Common myeloid progenitor, CD34-positive (primary cell): Measurements from ENCODE around the gene CLPTM1L.
"Not testable (repeated sequence)": the region's sequence is repeated elsewhere in the genome, so short reads cannot be mapped to it uniquely, and the experiment has no call there.

ENCODE experiments used
- CTCF ChIA-PET: fragments of 350-600 bp; sonication (Branson Sonifier 250); formaldehyde crosslinking; loops from one replicate; lab custom pipeline; 2021; ENCODE audit warnings: antibody characterized with exemption; lab: Charles Lee
- POLR2A ChIA-PET: fragments of 350-600 bp; sonication (Branson Sonifier 250); formaldehyde crosslinking; loops from one replicate; lab custom pipeline; 2021; ENCODE audit warnings: antibody characterized with exemption; lab: Charles Lee
- DNase-seq, 3 donors: peaks; one replicate each; pipeline versions ENCODE4 v3.0.0 to v3.0.0-alpha.2; 2013
- H3K27ac ChIP-seq, 2 experiments: 1 replicate in 1 of 2; 2 replicates in 1 of 2; pipeline ENCODE4 v1.7.0; 2013; ENCODE audit warnings: inconsistent platforms in 2 of 2, low read length in 2 of 2, mild to moderate bottlenecking in 2 of 2, low read depth in 1 of 2, moderate library complexity in 1 of 2; ENCODE audit not compliant: severe bottlenecking in 2 of 2, insufficient read depth in 1 of 2, poor library complexity in 1 of 2
- H3K27me3 ChIP-seq, 5 experiments: replicated peaks in 2 of 5; 1 replicate in 3 of 5; 2 replicates in 2 of 5; pipeline versions ENCODE4 v1.6.1 to v1.7.0; 2013; ENCODE audit warnings: low read length in 4 of 5, mild to moderate bottlenecking in 2 of 5, moderate library complexity in 2 of 5, inconsistent platforms in 1 of 5; ENCODE audit not compliant: insufficient read depth in 5 of 5, control insufficient read depth in 4 of 5
- H3K36me3 ChIP-seq, 4 experiments: 1 replicate in 2 of 4; 2 replicates in 2 of 4; pipeline versions ENCODE4 v1.6.1 to v1.7.0; 2013; ENCODE audit warnings: low read length in 3 of 4, control low read depth in 1 of 4, mild to moderate bottlenecking in 1 of 4; ENCODE audit not compliant: control insufficient read depth in 4 of 4, insufficient read depth in 4 of 4
- H3K4me1 ChIP-seq, 4 experiments: 1 replicate in 3 of 4; 2 replicates in 1 of 4; pipeline versions ENCODE4 v1.6.1 to v1.7.1; 2013; ENCODE audit warnings: low read length in 3 of 4, mild to moderate bottlenecking in 3 of 4, control low read depth in 1 of 4, inconsistent platforms in 1 of 4, moderate library complexity in 1 of 4; ENCODE audit not compliant: control insufficient read depth in 4 of 4, insufficient read depth in 4 of 4; ENCODE audit errors: control extremely low read depth in 1 of 4
- H3K4me3 ChIP-seq, 7 experiments: 1 replicate in 4 of 7; 2 replicates in 3 of 7; pipeline versions ENCODE4 v1.5.1 to v1.7.0; 2013; ENCODE audit warnings: mild to moderate bottlenecking in 7 of 7, low read length in 6 of 7, moderate library complexity in 6 of 7, inconsistent platforms in 2 of 7, low read depth in 2 of 7, control low read depth in 1 of 7; ENCODE audit not compliant: insufficient read depth in 4 of 7, control insufficient read depth in 1 of 7; ENCODE audit errors: extremely low read depth in 1 of 7
- H3K9me3 ChIP-seq, 5 experiments: 1 replicate in 4 of 5; 2 replicates in 1 of 5; pipeline versions ENCODE4 v1.6.1 to v1.7.1; 2013; ENCODE audit warnings: low read length in 4 of 5, mild to moderate bottlenecking in 2 of 5, inconsistent platforms in 1 of 5, low read depth in 1 of 5, moderate library complexity in 1 of 5; ENCODE audit not compliant: control insufficient read depth in 4 of 5, insufficient read depth in 2 of 5; ENCODE audit errors: control extremely low read depth in 1 of 5
- WGBS: methylation state at CpG from one replicate; pipeline ENCODE4 v1.1.5; 2013; ENCODE audit not compliant: insufficient coverage; 5-methylcytosine and 5-hydroxymethylcytosine counted together

CLPTM1L gene

GRCh38 chr5:1293416-1294205 is 51.3 kb downstream of the CLPTM1L start:
- CTCF ChIA-PET, result interaction anchor here (1.0 kb wide), 1 partner anchor 349 kb away, joined by 4 read pairs; no protein-coding TSS in a partner anchor
- no peak for DNase-seq
- H3K27me3 ChIP-seq, result peaks cover 0 to 56% (median 10%) of the 10 kb centered on the region in 5 experiments
- H3K9me3 ChIP-seq, result peaks cover 0 to 3% (median 0%) of the 10 kb centered on the region in 5 experiments
- peaks cover 0 to 2% (median 0%) of the 10 kb centered on the region in 4 experiments for H3K36me3 ChIP-seq
- POLR2A ChIA-PET, result no interaction called here
- WGBS, result 94% methylated on average over 49 of the region's 60 CpGs
- H3K27ac ChIP-seq, result no peak overlapping the region
- peaks cover 0 to 15% (median 12%) of the 10 kb centered on the region in 4 experiments for H3K4me1 ChIP-seq
- no peak overlapping the region for H3K4me3 ChIP-seq

GRCh38 chr5:1292846-1293415 is 52.0 kb downstream of the CLPTM1L start:
- H3K9me3 ChIP-seq, result peaks cover 0 to 9% (median 0%) of the 10 kb centered on the region in 5 experiments
- H3K4me1 ChIP-seq, result peaks cover 0 to 15% (median 12%) of the 10 kb centered on the region in 4 experiments
- peaks cover 0 to 8% (median 0%) of the 10 kb centered on the region in 4 experiments for H3K36me3 ChIP-seq
- H3K4me3 ChIP-seq, result no peak overlapping the region
- H3K27ac ChIP-seq, result no peak overlapping the region
- 98% methylated on average over 28 of the region's 30 CpGs for WGBS
- DNase-seq, result no peak
- POLR2A ChIA-PET, result no interaction called here
- CTCF ChIA-PET, result interaction anchor here (1.0 kb wide), 1 partner anchor 349 kb away, joined by 4 read pairs; no protein-coding TSS in a partner anchor
- H3K27me3 ChIP-seq, result peaks cover 0 to 50% (median 10%) of the 10 kb centered on the region in 5 experiments

- Histone ChIP-seq H3K4me3 (no peak overlapping the region), H3K4me1 (peaks cover 0 to 15% (median 12%) of the 10 kb centered on the region in 4 experiments), H3K27ac (no peak overlapping the region), H3K27me3 (peaks cover 0 to 46% (median 10%) of the 10 kb centered on the region in 5 experiments), H3K36me3 (peaks cover 0 to 10% (median 0%) of the 10 kb centered on the region in 4 experiments), H3K9me3 (peaks cover 0 to 10% (median 0%) of the 10 kb centered on the region in 5 experiments)
- 95% methylated on average over 5 of the region's 6 CpGs for WGBS
- POLR2A ChIA-PET, result no interaction called here
- CTCF ChIA-PET, result no interaction called here
- DNase-seq, result no peak
Measured at GRCh38 chr5:1292139-1292538, 52.8 kb downstream of the CLPTM1L start.

GRCh38 chr5:1291611-1292080 is 53.3 kb downstream of the CLPTM1L start:
- WGBS, result 94% methylated on average over 24 of the region's 24 CpGs
- Histone ChIP-seq H3K4me3 (no peak overlapping the region), H3K4me1 (peaks cover 0 to 15% (median 12%) of the 10 kb centered on the region in 4 experiments), H3K27me3 (peaks cover 0 to 41% (median 10%) of the 10 kb centered on the region in 5 experiments), H3K9me3 (peaks cover 0 to 10% (median 0%) of the 10 kb centered on the region in 5 experiments), H3K27ac (no peak overlapping the region), H3K36me3 (peaks cover 0 to 10% (median 2%) of the 10 kb centered on the region in 4 experiments)
- ChIA-PET CTCF (no interaction called here), POLR2A (no interaction called here)
- DNase-seq, result no peak

GRCh38 chr5:1290956-1291355 is 53.9 kb downstream of the CLPTM1L start:
- H3K4me1 ChIP-seq, result peaks cover 0 to 15% (median 12%) of the 10 kb centered on the region in 4 experiments
- H3K9me3 ChIP-seq, POLR2A ChIA-PET, H3K27ac ChIP-seq, H3K4me3 ChIP-seq, DNase-seq, CTCF ChIA-PET: not testable (repeated sequence)
- no CpG with 5 or more reads among the region's 24 CpGs for WGBS
- peaks cover 0 to 10% (median 2%) of the 10 kb centered on the region in 4 experiments for H3K36me3 ChIP-seq
- peaks cover 0 to 34% (median 5%) of the 10 kb centered on the region in 5 experiments for H3K27me3 ChIP-seq

- WGBS, result 96% methylated on average over 12 of the region's 32 CpGs
- H3K4me3 ChIP-seq, H3K4me1 ChIP-seq, DNase-seq, CTCF ChIA-PET, H3K27ac ChIP-seq, H3K9me3 ChIP-seq, POLR2A ChIA-PET: not testable (repeated sequence)
- Histone ChIP-seq H3K27me3 (peaks cover 0 to 21% (median 3%) of the 10 kb centered on the region in 5 experiments), H3K36me3 (peaks cover 0 to 10% (median 2%) of the 10 kb centered on the region in 4 experiments)
Measured at GRCh38 chr5:1289559-1289958, 55.3 kb downstream of the CLPTM1L start.
